Mucosa of stomach (tissue), 1 donor: ENCODE data around the gene SLC16A5.

Experiments used
- H3K27me3 ChIP-seq: one replicate; pipeline ENCODE4 v1.7.0; 2013; ENCODE audit warnings: mild to moderate bottlenecking, low read length; ENCODE audit not compliant: control insufficient read depth, insufficient read depth
- H3K36me3 ChIP-seq: one replicate; pipeline ENCODE4 v1.7.0; 2013; ENCODE audit warnings: low read length; ENCODE audit not compliant: control insufficient read depth, insufficient read depth
- H3K4me1 ChIP-seq: one replicate; pipeline ENCODE4 v1.7.0; 2013; ENCODE audit warnings: mild to moderate bottlenecking, low read length; ENCODE audit not compliant: control insufficient read depth, insufficient read depth
- H3K4me3 ChIP-seq: one replicate; pipeline ENCODE4 v1.7.0; 2013; ENCODE audit warnings: low read length
- H3K9ac ChIP-seq: one replicate; pipeline ENCODE4 v1.7.0; 2013; ENCODE audit warnings: mild to moderate bottlenecking, low read length, moderate library complexity
- H3K9me3 ChIP-seq: one replicate; pipeline ENCODE4 v1.7.0; 2013; ENCODE audit warnings: mild to moderate bottlenecking, low read length, moderate library complexity; ENCODE audit not compliant: control insufficient read depth
- donor health status: Pancreatic carcinoma.

SLC16A5 gene

DNA sequence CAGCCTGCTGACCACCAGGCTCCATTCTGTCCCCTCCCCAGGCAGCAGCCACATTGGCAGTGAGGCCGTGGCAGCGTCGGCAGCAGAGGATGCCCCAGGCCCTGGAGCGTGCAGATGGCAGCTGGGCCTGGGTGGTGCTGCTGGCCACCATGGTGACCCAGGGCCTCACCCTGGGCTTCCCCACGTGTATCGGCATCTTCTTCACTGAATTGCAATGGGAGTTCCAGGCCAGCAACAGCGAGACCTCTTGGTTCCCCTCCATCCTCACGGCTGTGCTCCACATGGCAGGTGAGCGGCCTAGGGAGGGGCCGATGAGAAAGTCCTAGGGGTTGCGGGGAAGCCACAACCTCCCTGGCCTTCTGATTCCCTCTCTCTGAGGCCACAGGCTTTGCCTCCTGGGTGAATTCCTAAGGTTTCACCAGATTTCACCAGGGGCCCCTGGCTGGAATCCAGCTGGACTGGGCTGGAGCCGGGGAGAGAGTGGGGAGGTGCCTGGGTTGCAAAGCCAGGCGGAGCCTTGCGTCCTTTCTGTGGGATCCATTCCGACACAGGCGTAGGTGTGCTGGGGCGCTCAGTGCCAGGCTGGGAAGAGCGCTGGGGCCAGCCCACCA is 5.9 kb downstream of the SLC16A5 start:
- no peaks in the 10 kb centered on the region for H3K9me3 ChIP-seq
- H3K4me1 ChIP-seq, result peaks cover 82% of the 10 kb centered on the region
- no peaks in the 10 kb centered on the region for H3K27me3 ChIP-seq
- peak overlapping the region; percentile 38 for H3K9ac ChIP-seq
- no peak overlapping the region for H3K4me3 ChIP-seq
- H3K36me3 ChIP-seq, result no peaks in the 10 kb centered on the region

DNA sequence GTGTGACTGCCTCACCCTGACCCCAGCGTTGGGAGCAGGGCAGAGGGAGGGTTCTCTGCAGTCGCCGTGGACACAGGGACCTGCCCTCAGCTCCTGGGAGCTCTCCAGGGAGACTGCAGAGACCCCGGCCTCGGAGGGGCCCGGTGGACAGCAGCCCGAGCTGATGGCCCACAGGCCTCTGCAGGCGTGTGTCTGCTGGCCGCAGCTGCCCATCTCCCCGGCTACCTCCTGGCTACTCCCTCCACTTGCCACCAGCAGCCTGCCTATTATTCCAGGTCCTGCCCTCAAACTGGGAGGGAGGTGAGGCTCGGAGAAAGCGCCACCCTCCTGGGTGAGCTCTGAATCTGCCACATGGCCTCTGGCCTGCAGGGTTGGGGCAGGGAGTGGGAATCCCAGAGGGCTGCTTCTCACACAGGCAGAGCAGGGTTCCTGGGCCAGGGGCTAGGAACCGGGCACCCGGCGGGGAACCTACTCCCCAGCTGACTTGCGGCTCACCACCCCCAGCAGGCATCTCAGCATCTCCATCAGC is 7.2 kb downstream of the SLC16A5 start:
- Histone ChIP-seq H3K27me3 (no peaks in the 10 kb centered on the region), H3K36me3 (no peaks in the 10 kb centered on the region), H3K4me1 (peaks cover 69% of the 10 kb centered on the region), H3K9me3 (no peaks in the 10 kb centered on the region), H3K9ac (peak overlapping the region; percentile 25), H3K4me3 (no peak overlapping the region)

DNA sequence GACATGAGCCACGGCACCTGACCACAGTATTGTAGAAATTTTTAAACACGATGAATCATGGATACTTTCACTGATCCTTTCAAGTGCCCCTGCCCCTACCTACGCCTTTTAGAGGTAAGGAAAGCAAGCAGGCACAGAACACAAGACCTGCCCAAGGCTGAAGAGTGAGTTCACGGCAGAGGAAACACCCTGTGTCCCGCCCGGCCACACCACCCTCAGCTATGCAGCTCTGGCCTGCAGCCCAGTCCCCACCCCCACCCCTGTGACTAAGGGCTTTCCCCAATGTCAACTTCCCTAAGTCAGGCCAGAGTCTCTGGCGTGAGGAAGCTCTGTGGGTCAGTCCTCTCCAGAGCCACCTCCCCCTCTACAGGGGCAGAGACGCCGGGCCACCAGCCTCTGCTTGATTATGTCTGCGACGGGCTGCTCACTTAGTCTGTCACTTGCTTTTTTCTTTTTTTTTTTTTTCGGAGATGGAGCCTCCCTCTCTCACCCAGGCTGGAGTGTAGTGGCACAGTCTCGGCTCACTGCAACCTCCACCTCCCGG is 8.4 kb downstream of the SLC16A5 start:
- Histone ChIP-seq H3K36me3 (no peaks in the 10 kb centered on the region), H3K9me3 (no peaks in the 10 kb centered on the region), H3K9ac (no peak overlapping the region), H3K4me3 (no peak overlapping the region), H3K27me3 (no peaks in the 10 kb centered on the region), H3K4me1 (peaks cover 57% of the 10 kb centered on the region)

DNA sequence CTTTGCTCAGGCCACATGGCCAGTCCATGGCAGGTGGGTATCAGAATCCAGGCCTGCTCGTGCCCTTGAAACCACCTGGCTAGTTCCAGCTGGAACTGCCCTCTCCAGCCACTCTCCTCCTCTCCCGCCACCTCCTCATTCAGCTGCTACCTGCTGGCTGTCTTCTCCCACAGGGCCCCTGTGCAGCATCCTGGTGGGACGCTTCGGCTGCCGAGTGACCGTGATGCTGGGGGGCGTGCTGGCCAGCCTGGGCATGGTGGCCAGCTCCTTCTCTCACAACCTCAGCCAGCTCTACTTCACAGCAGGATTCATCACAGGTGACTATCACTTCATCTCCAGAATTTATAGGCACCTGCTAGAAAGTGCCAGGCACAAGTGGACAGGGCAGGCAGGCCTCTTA is 10.1 kb downstream of the SLC16A5 start:
- no peaks in the 10 kb centered on the region for H3K27me3 ChIP-seq
- no peak overlapping the region for H3K9ac ChIP-seq
- no peaks in the 10 kb centered on the region for H3K9me3 ChIP-seq
- no peak overlapping the region for H3K4me3 ChIP-seq
- no peaks in the 10 kb centered on the region for H3K36me3 ChIP-seq
- peaks cover 40% of the 10 kb centered on the region for H3K4me1 ChIP-seq

DNA sequence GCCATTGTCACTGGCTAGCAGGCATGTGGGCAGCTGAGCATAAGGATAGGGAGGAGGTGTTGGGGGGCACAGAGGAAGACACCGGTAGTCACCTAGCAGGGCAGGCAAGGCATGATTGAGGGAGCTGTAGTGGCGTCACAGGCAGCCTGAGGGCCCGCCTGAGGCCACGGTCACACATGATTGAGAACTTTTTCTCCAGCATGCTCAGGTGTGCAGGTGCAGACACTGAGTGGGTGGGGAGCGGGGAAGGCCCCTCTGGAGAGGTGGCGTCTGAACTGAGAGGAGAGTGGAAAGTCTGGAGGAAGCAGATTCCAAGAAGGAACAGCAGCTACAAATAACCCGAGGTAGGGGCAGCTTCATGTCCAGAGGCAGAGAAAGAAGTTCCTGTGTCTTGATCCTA is 11.1 kb downstream of the SLC16A5 start:
- no peak overlapping the region for H3K4me3 ChIP-seq
- peaks cover 30% of the 10 kb centered on the region for H3K4me1 ChIP-seq
- H3K27me3 ChIP-seq, result no peaks in the 10 kb centered on the region
- H3K9ac ChIP-seq, result no peak overlapping the region
- no peaks in the 10 kb centered on the region for H3K9me3 ChIP-seq
- H3K36me3 ChIP-seq, result no peaks in the 10 kb centered on the region

DNA sequence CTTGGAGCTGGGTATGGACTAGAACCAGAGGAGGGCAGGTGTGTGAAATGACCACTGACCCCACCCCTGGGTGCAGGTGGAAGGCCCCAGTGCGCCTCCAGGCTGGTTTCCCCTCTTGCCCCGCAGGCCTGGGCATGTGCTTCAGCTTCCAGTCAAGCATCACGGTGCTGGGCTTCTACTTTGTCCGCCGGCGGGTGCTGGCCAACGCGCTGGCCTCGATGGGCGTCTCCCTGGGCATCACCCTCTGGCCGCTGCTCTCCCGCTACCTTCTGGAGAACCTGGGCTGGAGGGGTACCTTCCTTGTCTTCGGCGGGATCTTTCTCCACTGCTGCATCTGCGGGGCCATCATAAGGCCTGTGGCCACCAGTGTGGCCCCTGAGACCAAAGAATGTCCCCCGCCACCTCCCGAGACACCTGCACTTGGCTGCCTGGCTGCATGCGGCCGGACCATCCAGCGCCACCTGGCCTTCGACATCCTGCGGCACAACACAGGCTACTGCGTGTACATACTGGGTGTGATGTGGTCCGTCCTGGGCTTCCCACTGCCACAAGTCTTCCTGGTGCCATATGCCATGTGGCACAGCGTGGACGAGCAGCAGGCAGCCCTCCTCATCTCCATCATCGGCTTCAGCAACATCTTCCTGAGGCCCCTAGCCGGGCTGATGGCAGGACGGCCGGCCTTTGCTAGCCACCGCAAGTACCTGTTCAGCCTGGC is 12.3 kb downstream of the SLC16A5 start:
- no peak overlapping the region for H3K4me3 ChIP-seq
- no peaks in the 10 kb centered on the region for H3K9me3 ChIP-seq
- H3K9ac ChIP-seq, result no peak overlapping the region
- no peaks in the 10 kb centered on the region for H3K27me3 ChIP-seq
- peaks cover 19% of the 10 kb centered on the region for H3K4me1 ChIP-seq
- H3K36me3 ChIP-seq, result no peaks in the 10 kb centered on the region

DNA sequence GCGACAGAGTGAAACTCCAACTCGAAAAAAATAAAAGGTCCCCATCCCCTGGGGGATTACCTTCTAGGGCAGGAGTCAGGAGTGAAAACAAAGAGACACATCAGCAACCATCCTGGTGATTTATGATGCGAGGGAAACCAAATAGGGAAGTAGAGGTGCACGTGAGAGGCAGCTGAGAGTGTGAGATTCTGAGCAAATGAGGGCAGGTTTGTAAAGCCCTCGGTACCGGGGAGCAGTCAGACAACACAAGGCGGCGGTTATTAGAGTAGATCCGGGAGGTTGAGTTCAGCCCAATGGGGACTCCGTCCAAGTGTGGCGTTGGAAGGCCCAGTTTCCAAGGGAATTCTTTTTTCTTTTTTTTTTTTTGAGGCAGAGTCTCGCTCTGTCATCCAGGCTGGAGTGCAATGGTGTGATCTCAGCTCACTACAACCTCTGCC is 14.6 kb downstream of the SLC16A5 start:
- no peaks in the 10 kb centered on the region for H3K36me3 ChIP-seq
- H3K4me3 ChIP-seq, result no peak overlapping the region
- H3K9ac ChIP-seq, result no peak overlapping the region
- H3K27me3 ChIP-seq, result no peaks in the 10 kb centered on the region
- peaks cover 7% of the 10 kb centered on the region for H3K4me1 ChIP-seq
- no peaks in the 10 kb centered on the region for H3K9me3 ChIP-seq

DNA sequence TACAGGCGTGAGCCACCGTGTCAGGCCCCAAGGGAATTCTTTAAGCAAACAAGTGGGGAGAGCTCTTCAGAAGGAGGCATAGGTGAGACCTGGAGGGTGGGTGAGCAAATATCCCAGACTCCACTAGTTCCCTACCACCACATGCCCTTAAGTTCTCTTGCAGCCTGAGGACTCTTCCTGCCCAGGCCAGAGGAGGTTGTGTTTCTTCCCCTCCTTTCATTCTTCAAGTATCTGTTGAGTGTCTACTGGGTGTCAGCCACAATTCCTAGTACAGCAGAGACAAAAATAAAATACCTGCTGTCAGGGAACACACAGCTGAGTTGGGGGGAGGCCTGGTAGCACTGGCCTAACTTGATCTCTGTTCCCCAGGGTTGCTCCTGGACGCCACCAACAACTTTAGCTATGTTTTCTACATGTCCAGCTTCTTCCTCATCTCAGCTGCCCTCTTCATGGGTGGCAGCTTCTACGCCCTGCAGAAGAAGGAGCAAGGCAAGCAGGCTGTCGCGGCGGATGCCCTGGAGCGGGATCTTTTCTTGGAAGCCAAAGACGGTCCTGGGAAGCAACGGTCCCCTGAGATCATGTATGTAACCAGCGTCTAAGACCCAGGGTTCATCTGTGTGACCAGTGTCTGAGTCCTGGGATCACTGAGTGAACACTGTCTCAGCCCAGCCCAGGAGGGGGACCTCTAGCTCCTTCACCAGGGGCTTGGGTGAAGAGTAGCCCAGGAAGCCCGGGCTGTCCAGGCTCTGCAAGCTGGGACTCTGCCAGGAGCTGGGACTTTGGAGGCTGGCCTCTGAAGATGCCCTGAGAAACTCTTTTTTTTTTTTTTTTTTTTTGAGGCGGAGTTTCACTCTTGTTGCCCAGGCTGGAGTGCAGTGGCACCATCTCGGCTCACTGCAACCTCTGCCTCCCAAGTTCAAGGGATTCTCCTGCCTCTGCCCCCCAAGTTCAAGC is 16.1 kb downstream of the SLC16A5 start:
- Histone ChIP-seq H3K36me3 (no peaks in the 10 kb centered on the region), H3K4me3 (no peak overlapping the region), H3K4me1 (peaks cover 10% of the 10 kb centered on the region), H3K9me3 (no peaks in the 10 kb centered on the region), H3K9ac (no peak overlapping the region), H3K27me3 (no peaks in the 10 kb centered on the region)

DNA sequence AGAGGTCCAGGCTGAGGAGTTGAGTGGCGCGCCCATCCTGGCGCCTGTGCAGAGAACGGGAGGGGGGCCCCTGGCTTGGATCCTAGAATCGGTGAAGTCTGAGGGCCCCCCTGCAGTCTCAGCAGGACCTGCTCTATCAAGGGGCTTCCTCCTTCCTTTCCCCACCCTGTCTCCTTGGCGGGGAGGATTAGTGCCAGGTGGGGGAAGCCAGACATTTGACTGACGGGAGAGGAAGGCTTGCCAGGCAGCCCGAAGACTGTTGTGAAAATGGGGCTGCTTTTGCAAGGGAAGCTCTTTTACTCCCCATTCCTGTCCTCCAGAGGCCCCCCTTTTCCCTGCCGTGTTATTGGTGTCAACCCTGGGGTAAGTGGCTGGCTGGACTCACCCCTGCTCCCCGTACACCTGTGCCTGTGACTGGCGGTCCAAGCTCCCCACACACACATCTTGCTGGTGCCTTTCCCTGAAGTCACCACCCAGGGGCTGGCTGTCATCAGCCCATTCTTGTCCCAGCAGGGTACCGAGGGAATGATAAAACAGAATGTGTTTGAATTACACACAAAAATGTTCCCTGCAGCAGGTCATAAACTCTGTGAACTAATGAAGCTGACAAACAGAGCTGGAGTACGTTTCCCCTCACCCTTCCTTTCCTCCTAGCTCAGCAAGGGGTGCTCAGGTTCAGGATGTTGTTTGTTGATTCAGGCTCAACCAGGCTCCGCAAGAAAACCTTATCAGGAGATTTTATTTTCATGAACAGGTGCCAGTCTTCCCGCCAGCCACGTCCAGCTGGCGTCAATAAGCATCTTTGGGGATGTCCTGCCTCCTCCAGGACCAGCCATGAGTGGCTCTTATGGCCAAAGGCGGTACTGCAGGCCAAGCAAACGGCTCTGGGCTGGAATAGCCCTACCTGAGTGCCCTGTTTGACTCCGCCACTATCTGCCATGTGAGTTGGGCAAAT is 17.6 kb downstream of the SLC16A5 start:
- Histone ChIP-seq H3K4me3 (no peak overlapping the region), H3K9ac (peak overlapping the region; percentile 25)

DNA sequence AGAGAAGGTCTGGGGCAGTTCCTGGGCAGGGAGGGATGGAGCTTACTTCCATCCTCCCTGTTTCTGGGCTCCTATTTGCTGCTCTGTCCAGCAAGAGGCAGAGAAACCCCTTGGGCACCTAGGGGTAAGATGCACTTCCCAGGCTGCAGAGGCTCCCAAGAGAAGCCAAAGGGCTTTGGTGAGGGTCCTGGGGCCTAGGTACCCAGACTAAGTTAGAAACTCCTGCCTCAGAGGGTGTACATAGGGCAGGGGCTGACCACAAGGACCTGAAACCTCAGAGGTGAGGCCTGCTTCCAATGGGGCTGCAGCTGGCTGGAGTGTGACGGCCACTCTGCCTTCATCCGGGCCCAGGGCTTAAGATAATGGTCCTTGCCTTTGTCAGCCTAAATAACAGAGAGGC is 20.4 kb downstream of the SLC16A5 start:
- Histone ChIP-seq H3K27me3 (no peaks in the 10 kb centered on the region), H3K4me3 (no peak overlapping the region), H3K36me3 (no peaks in the 10 kb centered on the region), H3K9me3 (no peaks in the 10 kb centered on the region), H3K4me1 (peaks cover 32% of the 10 kb centered on the region), H3K9ac (no peak overlapping the region)

More for the DNA sequence above, 17.6 kb downstream of the SLC16A5 start:
- Histone ChIP-seq H3K36me3 (no peaks in the 10 kb centered on the region), H3K9me3 (no peaks in the 10 kb centered on the region), H3K27me3 (no peaks in the 10 kb centered on the region), H3K4me1 (peaks cover 18% of the 10 kb centered on the region)

DNA sequence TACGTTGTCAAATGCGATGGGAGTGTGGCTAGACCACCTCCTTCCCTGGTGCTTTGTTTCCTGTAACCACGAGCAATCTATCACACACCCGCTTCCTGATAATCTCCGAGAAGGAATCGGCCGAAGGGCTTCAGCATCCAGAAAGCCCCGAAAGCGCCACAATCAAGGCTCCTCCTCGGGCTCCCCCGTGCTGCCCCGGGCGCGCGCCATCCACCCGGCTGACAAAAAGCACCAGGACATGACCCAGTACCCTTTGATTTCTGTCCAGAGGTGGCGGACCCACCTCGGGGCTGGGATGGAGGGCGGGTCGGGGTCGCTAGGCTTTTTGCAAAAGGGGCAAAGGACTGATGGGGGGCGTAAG is 21.3 kb downstream of the SLC16A5 start:
- Histone ChIP-seq H3K4me1 (peaks cover 37% of the 10 kb centered on the region), H3K9ac (peak overlapping the region; percentile 71), H3K36me3 (no peaks in the 10 kb centered on the region), H3K4me3 (peak overlapping the region; percentile 67), H3K9me3 (no peaks in the 10 kb centered on the region), H3K27me3 (no peaks in the 10 kb centered on the region)
